KMS-11 (cell line): Measurements from ENCODE around the gene XIAP.
"Not testable (repeated sequence)": the region's sequence is repeated elsewhere in the genome, so short reads cannot be mapped to it uniquely, and the experiment has no call there.

Source experiments
- H2AFZ ChIP-seq: fragments of 200-600 bp; sonication (generic); 2 replicates; pipeline ENCODE4 v1.6.1; 2016; ENCODE audit warnings: antibody characterized with exemption, mixed run types, low read depth
- H3K27ac ChIP-seq: fragments of 200-600 bp; sonication (generic); 2 replicates; pipeline ENCODE4 v1.6.1; 2016; ENCODE audit warnings: mild to moderate bottlenecking, mixed run types
- H3K27me3 ChIP-seq: fragments of 200-600 bp; sonication (generic); 2 replicates; pipeline ENCODE4 v1.6.1; 2017; ENCODE audit warnings: mild to moderate bottlenecking, low read depth, mixed run types, moderate library complexity; ENCODE audit not compliant: insufficient read depth
- H3K36me3 ChIP-seq: fragments of 200-600 bp; sonication (generic); 2 replicates; pipeline ENCODE4 v1.6.1; 2017; ENCODE audit warnings: mild to moderate bottlenecking, mixed run types; ENCODE audit not compliant: insufficient read depth
- H3K4me1 ChIP-seq: fragments of 200-600 bp; sonication (generic); 2 replicates; pipeline ENCODE4 v1.6.1; 2016; ENCODE audit warnings: mild to moderate bottlenecking, low read depth, mixed run types; ENCODE audit not compliant: poor library complexity, severe bottlenecking
- H3K4me2 ChIP-seq: fragments of 200-600 bp; sonication (generic); 2 replicates; pipeline ENCODE4 v1.7.0; 2016; ENCODE audit warnings: mild to moderate bottlenecking, mixed run types
- H3K4me3 ChIP-seq: fragments of 200-600 bp; sonication (generic); IDR thresholded peaks from 2 replicates; pipeline ENCODE4 v1.6.1; 2017; ENCODE audit warnings: low read depth, low read length, mixed read lengths; ENCODE audit not compliant: insufficient read depth
- H3K79me2 ChIP-seq: fragments of 200-600 bp; sonication (generic); 2 replicates; pipeline ENCODE4 v1.6.1; 2016; ENCODE audit warnings: low read depth, mixed run types; ENCODE audit not compliant: insufficient read depth
- H3K9ac ChIP-seq: fragments of 200-600 bp; sonication (generic); 2 replicates; pipeline ENCODE4 v1.6.1; 2016; ENCODE audit warnings: mild to moderate bottlenecking, mixed run types
- H4K20me1 ChIP-seq: fragments of 200-600 bp; sonication (generic); 2 replicates; pipeline ENCODE4 v1.6.1; 2016; ENCODE audit warnings: mild to moderate bottlenecking, mixed run types; ENCODE audit not compliant: insufficient read depth
- TF ChIP-seq, protein P1 (sequence below): fragments of 200-600 bp; sonication (generic); conservative IDR thresholded peaks from 2 replicates; pipeline ENCODE4 v1.6.1; 2017; ENCODE audit warnings: low read depth, mild to moderate bottlenecking, antibody characterized with exemption, low read length, moderate library complexity, mixed read lengths

XIAP gene

DNA sequence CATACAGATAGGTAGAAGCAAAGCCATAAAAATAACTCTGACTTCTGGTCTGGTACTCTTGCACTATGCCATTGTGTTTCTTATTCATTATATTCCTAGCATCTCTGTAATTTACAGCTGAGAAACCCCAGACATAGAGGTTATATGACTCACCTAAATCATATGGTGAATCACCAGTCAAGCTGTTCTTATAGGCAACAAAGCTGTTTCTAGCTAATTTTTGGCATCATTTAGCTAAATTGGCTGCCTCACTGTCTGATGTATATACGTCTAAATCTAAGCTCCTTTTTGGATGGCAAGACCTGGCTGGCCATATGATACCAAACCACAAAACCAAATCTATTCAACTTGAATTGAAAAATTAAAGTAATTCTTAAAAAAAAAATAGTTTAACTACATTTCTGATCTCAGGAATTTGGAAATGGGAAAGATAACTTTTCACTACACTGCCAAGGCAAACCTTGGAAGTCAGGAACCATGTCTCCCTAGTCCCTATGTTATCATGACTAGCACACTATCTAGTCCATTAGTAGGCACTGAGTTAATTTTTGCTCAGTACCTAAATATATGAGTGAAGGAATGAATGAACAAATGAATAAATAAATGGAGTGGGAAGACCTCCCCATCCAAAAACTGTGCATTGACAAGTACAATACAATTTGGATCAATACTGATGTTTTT, 60.4 kb downstream of the XIAP start:
- H3K4me2 ChIP-seq: no peak overlapping the region
- H3K27ac ChIP-seq: no peak overlapping the region
- H3K9ac ChIP-seq: no peak overlapping the region
- TF ChIP-seq, protein P1, sequence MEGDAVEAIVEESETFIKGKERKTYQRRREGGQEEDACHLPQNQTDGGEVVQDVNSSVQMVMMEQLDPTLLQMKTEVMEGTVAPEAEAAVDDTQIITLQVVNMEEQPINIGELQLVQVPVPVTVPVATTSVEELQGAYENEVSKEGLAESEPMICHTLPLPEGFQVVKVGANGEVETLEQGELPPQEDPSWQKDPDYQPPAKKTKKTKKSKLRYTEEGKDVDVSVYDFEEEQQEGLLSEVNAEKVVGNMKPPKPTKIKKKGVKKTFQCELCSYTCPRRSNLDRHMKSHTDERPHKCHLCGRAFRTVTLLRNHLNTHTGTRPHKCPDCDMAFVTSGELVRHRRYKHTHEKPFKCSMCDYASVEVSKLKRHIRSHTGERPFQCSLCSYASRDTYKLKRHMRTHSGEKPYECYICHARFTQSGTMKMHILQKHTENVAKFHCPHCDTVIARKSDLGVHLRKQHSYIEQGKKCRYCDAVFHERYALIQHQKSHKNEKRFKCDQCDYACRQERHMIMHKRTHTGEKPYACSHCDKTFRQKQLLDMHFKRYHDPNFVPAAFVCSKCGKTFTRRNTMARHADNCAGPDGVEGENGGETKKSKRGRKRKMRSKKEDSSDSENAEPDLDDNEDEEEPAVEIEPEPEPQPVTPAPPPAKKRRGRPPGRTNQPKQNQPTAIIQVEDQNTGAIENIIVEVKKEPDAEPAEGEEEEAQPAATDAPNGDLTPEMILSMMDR: no peak
- no peak overlapping the region for H2AFZ ChIP-seq
- H3K79me2 ChIP-seq: no peaks in the 10 kb centered on the region
- no peaks in the 10 kb centered on the region for H3K27me3 ChIP-seq
- H4K20me1 ChIP-seq: no peaks in the 10 kb centered on the region
- H3K4me1 ChIP-seq: no peaks in the 10 kb centered on the region
- H3K36me3 ChIP-seq: no peaks in the 10 kb centered on the region
- H3K4me3 ChIP-seq: no peak overlapping the region

DNA sequence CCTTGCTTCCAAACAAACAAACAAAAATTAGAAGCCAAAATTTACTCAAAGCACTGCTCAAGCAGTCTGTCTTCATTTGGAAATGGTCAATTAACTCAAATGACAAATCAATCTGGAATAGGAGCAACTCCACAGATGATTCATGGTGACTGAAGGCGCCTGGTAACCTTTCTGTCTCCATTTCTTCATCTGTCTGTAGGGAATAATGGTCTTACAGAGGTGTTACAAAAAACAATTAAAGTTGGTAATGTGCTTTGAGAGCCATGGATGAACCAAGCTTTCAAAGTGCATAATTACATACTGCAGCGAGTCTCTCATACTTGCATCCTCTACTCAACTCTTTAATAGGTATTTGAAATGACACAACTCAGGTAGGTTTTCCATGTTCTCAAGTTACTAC, 63.4 kb downstream of the XIAP start:
- no peak overlapping the region for H3K27ac ChIP-seq
- H4K20me1 ChIP-seq: no peaks in the 10 kb centered on the region
- H3K4me3 ChIP-seq: no peak overlapping the region
- no peak overlapping the region for H3K9ac ChIP-seq
- no peaks in the 10 kb centered on the region for H3K79me2 ChIP-seq
- no peak overlapping the region for H3K4me2 ChIP-seq
- TF ChIP-seq, protein P1: no peak
- no peaks in the 10 kb centered on the region for H3K27me3 ChIP-seq
- no peaks in the 10 kb centered on the region for H3K4me1 ChIP-seq
- no peak overlapping the region for H2AFZ ChIP-seq
- no peaks in the 10 kb centered on the region for H3K36me3 ChIP-seq

DNA sequence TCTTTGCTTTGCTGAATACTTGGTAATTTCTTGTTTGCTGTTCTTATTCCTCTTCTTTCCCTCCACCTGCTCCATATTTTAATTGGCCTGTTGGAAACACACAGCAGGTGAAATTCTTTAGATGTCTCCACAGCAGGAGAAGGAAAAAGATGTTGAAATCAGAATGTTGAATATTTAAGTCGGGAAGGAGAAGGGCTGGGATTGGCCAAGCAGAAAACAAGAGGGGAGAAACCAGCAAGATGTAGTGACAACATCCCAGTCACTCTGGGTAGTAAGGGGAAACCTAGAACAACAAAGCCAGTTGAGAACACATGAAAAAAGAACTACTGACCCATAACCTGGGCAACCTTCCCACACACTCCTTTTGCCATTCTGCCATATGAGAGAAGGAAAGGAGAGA, 64.3 kb downstream of the XIAP start:
- no peaks in the 10 kb centered on the region for H4K20me1 ChIP-seq
- no peak overlapping the region for H3K9ac ChIP-seq
- no peak overlapping the region for H3K27ac ChIP-seq
- no peak overlapping the region for H2AFZ ChIP-seq
- H3K4me1 ChIP-seq: no peaks in the 10 kb centered on the region
- no peak overlapping the region for H3K4me3 ChIP-seq
- no peaks in the 10 kb centered on the region for H3K27me3 ChIP-seq
- TF ChIP-seq, protein P1: no peak
- H3K79me2 ChIP-seq: no peaks in the 10 kb centered on the region
- no peaks in the 10 kb centered on the region for H3K36me3 ChIP-seq
- H3K4me2 ChIP-seq: no peak overlapping the region

DNA sequence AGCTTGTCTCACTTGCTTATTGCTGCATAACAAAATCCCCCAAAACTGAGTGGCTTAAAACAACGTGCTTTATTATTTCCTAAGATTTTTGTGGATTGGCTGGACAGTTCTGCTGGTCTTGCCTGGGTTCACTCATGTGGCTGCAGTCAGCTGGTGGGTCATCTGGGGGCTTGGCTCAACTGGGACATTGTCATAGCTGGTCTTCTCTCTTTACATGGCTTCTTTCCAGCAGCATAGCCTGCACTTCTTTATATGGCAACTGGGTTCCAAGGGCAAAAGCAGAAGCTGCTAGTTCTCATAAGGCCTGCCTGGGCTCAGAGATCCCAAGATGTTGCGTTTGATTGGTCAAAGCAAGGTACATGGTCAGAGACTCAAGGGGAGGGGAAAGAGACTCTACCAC, 68.0 kb downstream of the XIAP start:
- Histone ChIP-seq H2AFZ (no peak overlapping the region), H3K27me3 (no peaks in the 10 kb centered on the region), H3K36me3 (no peaks in the 10 kb centered on the region), H3K79me2 (no peaks in the 10 kb centered on the region), H4K20me1 (no peaks in the 10 kb centered on the region), H3K9ac (no peak overlapping the region), H3K27ac (no peak overlapping the region), H3K4me1 (no peaks in the 10 kb centered on the region), H3K4me3 (no peak overlapping the region), H3K4me2 (no peak overlapping the region)
- TF ChIP-seq, protein P1: no peak

DNA sequence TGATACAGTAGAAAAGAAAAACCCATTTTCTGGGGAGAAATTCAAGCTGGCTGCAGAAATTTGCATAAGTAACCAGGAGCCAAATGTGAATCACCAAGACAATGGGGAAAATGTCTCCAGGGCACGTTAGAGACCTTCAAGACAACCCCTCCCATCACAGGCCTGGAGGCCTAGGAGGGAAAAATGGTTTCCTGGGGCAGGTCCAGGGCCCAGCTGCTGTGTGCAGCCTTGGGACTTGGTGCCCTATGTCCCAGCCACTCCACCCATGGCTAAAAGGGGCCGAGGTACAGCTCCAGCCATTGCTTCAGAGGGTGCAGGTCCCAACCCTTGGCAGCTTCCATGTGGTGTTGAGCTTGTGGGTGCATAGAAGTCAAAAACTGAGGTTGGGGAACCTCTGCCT, 72.2 kb downstream of the XIAP start:
- H3K27ac ChIP-seq, H3K4me3 ChIP-seq, H3K9ac ChIP-seq, H3K27me3 ChIP-seq, H2AFZ ChIP-seq, H3K4me2 ChIP-seq, H3K4me1 ChIP-seq, H4K20me1 ChIP-seq, H3K79me2 ChIP-seq, H3K36me3 ChIP-seq: not testable (repeated sequence)
